Epithelial cell of esophagus (primary cell): ENCODE measurements around the gene EHD2.

Experiments used
- DNase-seq: peaks from one replicate; pipeline ENCODE4 v3.0.0; 2010; ENCODE audit warnings: low read depth
- H3K4me3 ChIP-seq: 2 replicates; pipeline ENCODE4 v1.5.1; 2011; ENCODE audit warnings: mild to moderate bottlenecking, low read length, control low read depth
- CTCF ChIP-seq: IDR thresholded peaks from 2 replicates; pipeline ENCODE4 v1.5.1; 2011; ENCODE audit warnings: low read depth, mild to moderate bottlenecking, low read length, control low read depth, inconsistent platforms; ENCODE audit not compliant: insufficient read depth; ENCODE audit errors: missing control alignments

Gene EHD2

GRCh38 chr19:47698631-47699359 lies 14.4 kb upstream of the EHD2 start:
- no peak overlapping the region for H3K4me3 ChIP-seq
- TF ChIP-seq CTCF = no peak
- DNase-seq = no peak

GRCh38 chr19:47699360-47699917 lies 13.8 kb upstream of the EHD2 start:
- peak; percentile 45 for DNase-seq
- TF ChIP-seq CTCF = peak; percentile 83
- H3K4me3 ChIP-seq = no peak overlapping the region

- no peak overlapping the region for H3K4me3 ChIP-seq
- no peak for DNase-seq
- TF ChIP-seq CTCF = no peak
Measured at GRCh38 chr19:47700934-47701716, 12.1 kb upstream of the EHD2 start.

GRCh38 chr19:47701717-47702552 lies 11.3 kb upstream of the EHD2 start:
- TF ChIP-seq CTCF = no peak
- DNase-seq = no peak

GRCh38 chr19:47702671-47703070 lies 10.6 kb upstream of the EHD2 start:
- no peak overlapping the region for H3K4me3 ChIP-seq
- no peak for TF ChIP-seq CTCF
- DNase-seq = no peak

More at GRCh38 chr19:47701717-47702552, 11.3 kb upstream of the EHD2 start:
- H3K4me3 ChIP-seq = no peak overlapping the region

- no peak overlapping the region for H3K4me3 ChIP-seq
- DNase-seq = no peak
- no peak for TF ChIP-seq CTCF
Measured at GRCh38 chr19:47703301-47703700, 9.9 kb upstream of the EHD2 start.
